H1 (cell line): ENCODE results near the gene DTX3. TPM values are rescaled to one million over a fixed set of nuclear protein-coding genes. Genes with fewer than 3 reads are reported as not detected.

Source experiments
- CTCF ChIA-PET: fragments of 300-600 bp; sonication (Branson Sonifier 250); formaldehyde crosslinking; loops from one replicate; lab custom pipeline; 2021; ENCODE audit not compliant: partially characterized antibody; lab: Charles Lee
- POLR2A ChIA-PET: fragments of 300-600 bp; sonication (Branson Sonifier 250); formaldehyde crosslinking; loops from one replicate; lab custom pipeline; 2021; ENCODE audit warnings: inconsistent platforms; ENCODE audit not compliant: partially characterized antibody; lab: Charles Lee
- DNase-seq, 2 experiments: peaks; one replicate each; pipeline versions ENCODE4 v3.0.0 to v3.0.0-alpha.2; 2010 to 2022; ENCODE audit warnings: low spot score in 2 of 2, low read depth in 1 of 2, mixed read lengths in 1 of 2
- FAIRE-seq: peaks from 2 replicates; lab custom pipeline; 2011; peaks lifted over from hg19 to GRCh38; lab: Jason Lieb, UNC
- H2AFZ ChIP-seq: 2 replicates; pipeline ENCODE4 v1.8.1; 2012; ENCODE audit warnings: low read length, inconsistent platforms
- H2AK5ac ChIP-seq: 2 replicates; pipeline ENCODE4 v1.6.1; 2013; ENCODE audit warnings: low read depth, low read length
- H2BK120ac ChIP-seq: replicated peaks from 2 replicates; pipeline ENCODE3; 2013; ENCODE audit warnings: low read depth, low read length, inconsistent platforms
- H2BK12ac ChIP-seq: 2 replicates; pipeline ENCODE4 v1.6.1; 2013; ENCODE audit warnings: low read depth, low read length
- H2BK15ac ChIP-seq: 2 replicates; pipeline ENCODE4 v1.6.1; 2013; ENCODE audit warnings: low read length
- H2BK20ac ChIP-seq: 2 replicates; pipeline ENCODE4 v1.6.1; 2013; ENCODE audit warnings: low read length
- H2BK5ac ChIP-seq: 2 replicates; pipeline ENCODE4 v1.6.1; 2013; ENCODE audit warnings: low read depth, low read length
- H3K14ac ChIP-seq: 2 replicates; pipeline ENCODE4 v1.6.1; 2013; ENCODE audit warnings: inconsistent platforms; ENCODE audit not compliant: insufficient read length
- H3K18ac ChIP-seq: 2 replicates; pipeline ENCODE4 v1.6.1; 2013; ENCODE audit warnings: low read length; ENCODE audit errors: extremely low read depth
- H3K23ac ChIP-seq: 2 replicates; pipeline ENCODE4 v1.6.1; 2013; ENCODE audit warnings: inconsistent platforms; ENCODE audit not compliant: insufficient read length
- H3K23me2 ChIP-seq: 2 replicates; pipeline ENCODE4 v1.6.1; 2013; ENCODE audit warnings: low read depth, low read length
- H3K27ac ChIP-seq: 2 replicates; pipeline ENCODE4 v1.6.1; 2011; ENCODE audit warnings: low read depth, low read length, inconsistent platforms
- H3K27me3 ChIP-seq, 4 experiments: replicated peaks in 1 of 4; 1 replicate in 1 of 4; 2 replicates in 3 of 4; pipeline versions ENCODE4 v1.6.1 to v1.8.1; 2011 to 2013; ENCODE audit warnings: low read length in 3 of 4, mild to moderate bottlenecking in 3 of 4, inconsistent platforms in 2 of 4, mixed read lengths in 2 of 4, moderate library complexity in 1 of 4; ENCODE audit not compliant: control insufficient read depth in 3 of 4, insufficient read depth in 3 of 4; ENCODE audit errors: extremely low read depth in 1 of 4
- H3K36me3 ChIP-seq, 4 experiments: 2 replicates each; pipeline versions ENCODE4 v1.6.1 to v1.8.1; 2011 to 2013; ENCODE audit warnings: mild to moderate bottlenecking in 4 of 4, low read length in 3 of 4, moderate library complexity in 2 of 4, control low read depth in 1 of 4, inconsistent platforms in 1 of 4; ENCODE audit not compliant: insufficient read depth in 4 of 4, control insufficient read depth in 2 of 4
- H3K4ac ChIP-seq: replicated peaks from 2 replicates; pipeline ENCODE3; 2013; ENCODE audit warnings: low read length, low read depth, mixed read lengths, inconsistent platforms; ENCODE audit not compliant: insufficient read length
- H3K4me1 ChIP-seq, 4 experiments: replicated peaks in 1 of 4; 1 replicate in 1 of 4; 2 replicates in 3 of 4; pipeline versions ENCODE4 v1.6.1 to v1.8.1; 2011 to 2013; ENCODE audit warnings: low read length in 3 of 4, inconsistent platforms in 2 of 4, mixed read lengths in 1 of 4; ENCODE audit not compliant: insufficient read depth in 4 of 4, control insufficient read depth in 3 of 4
- H3K4me2 ChIP-seq, 2 experiments: 2 replicates each; pipeline versions ENCODE4 v1.6.1 to v1.8.1; 2011 to 2013; ENCODE audit warnings: low read depth in 2 of 2, low read length in 2 of 2, control low read depth in 1 of 2, inconsistent platforms in 1 of 2, mild to moderate bottlenecking in 1 of 2; ENCODE audit not compliant: insufficient read depth in 1 of 2
- H3K4me3 ChIP-seq, 4 experiments: fragments of 200-600, 300-600 bp in 1 of 4; sonication (generic), shearing (Covaris generic), sonication (Bioruptor Twin) in 1 of 4; 2 replicates each; pipeline versions ENCODE4 v1.5.1 to v1.8.1; 2011 to 2016; ENCODE audit warnings: low read length in 4 of 4, low read depth in 3 of 4, control low read depth in 2 of 4, inconsistent platforms in 2 of 4, mild to moderate bottlenecking in 2 of 4, mixed read lengths in 1 of 4, moderate library complexity in 1 of 4; ENCODE audit not compliant: insufficient read depth in 2 of 4; ENCODE audit errors: extremely low read depth in 1 of 4
- H3K56ac ChIP-seq: replicated peaks from 2 replicates; pipeline ENCODE3; 2013; ENCODE audit warnings: low read depth, mild to moderate bottlenecking, mixed read lengths, low read length, inconsistent platforms; ENCODE audit not compliant: insufficient read length
- H3K79me1 ChIP-seq: 2 replicates; pipeline ENCODE4 v1.6.1; 2013; ENCODE audit warnings: low read depth, low read length, control low read depth
- H3K79me2 ChIP-seq, 2 experiments: 2 replicates each; pipeline versions ENCODE4 v1.6.1 to v1.8.1; 2012 to 2013; ENCODE audit warnings: low read length in 2 of 2, mild to moderate bottlenecking in 2 of 2, inconsistent platforms in 1 of 2; ENCODE audit not compliant: insufficient read depth in 2 of 2, control insufficient read depth in 1 of 2
- H3K9ac ChIP-seq, 4 experiments: replicated peaks in 1 of 4; 1 replicate in 1 of 4; 2 replicates in 3 of 4; pipeline versions ENCODE4 v1.6.1 to v1.8.1; 2011 to 2013; ENCODE audit warnings: low read depth in 3 of 4, low read length in 3 of 4, control low read depth in 2 of 4, mild to moderate bottlenecking in 2 of 4, moderate library complexity in 2 of 4, inconsistent platforms in 1 of 4; ENCODE audit errors: extremely low read depth in 1 of 4
- H3K9me3 ChIP-seq, 2 experiments: 2 replicates each; pipeline versions ENCODE4 v1.6.1 to v1.8.1; 2012 to 2013; ENCODE audit warnings: mild to moderate bottlenecking in 2 of 2, moderate library complexity in 2 of 2, control low read depth in 1 of 2, inconsistent platforms in 1 of 2, low read depth in 1 of 2, low read length in 1 of 2, mixed read lengths in 1 of 2; ENCODE audit not compliant: insufficient read depth in 2 of 2
- H4K20me1 ChIP-seq, 2 experiments: replicated peaks in 1 of 2; 2 replicates each; pipeline versions ENCODE3 to v1.8.1; 2011 to 2013; ENCODE audit warnings: inconsistent platforms in 2 of 2, low read length in 2 of 2, mild to moderate bottlenecking in 1 of 2; ENCODE audit not compliant: insufficient read depth in 2 of 2, control insufficient read depth in 1 of 2
- H4K5ac ChIP-seq: 2 replicates; pipeline ENCODE4 v1.6.1; 2013; ENCODE audit warnings: low read length, low read depth, mixed read lengths, inconsistent platforms; ENCODE audit not compliant: insufficient read length
- H4K8ac ChIP-seq: 2 replicates; pipeline ENCODE4 v1.8.0; 2013; ENCODE audit warnings: mild to moderate bottlenecking, moderate library complexity, low read length, inconsistent platforms; ENCODE audit not compliant: insufficient read depth; ENCODE audit errors: extremely low read depth
- H4K91ac ChIP-seq: replicated peaks from 2 replicates; pipeline ENCODE3; 2013; ENCODE audit warnings: low read length, mixed read lengths, inconsistent platforms; ENCODE audit not compliant: insufficient read length
- ATF3 ChIP-seq: IDR thresholded peaks from 2 replicates; pipeline ENCODE4 v1.6.1; 2011; ENCODE audit warnings: low read depth, mild to moderate bottlenecking, low read length; ENCODE audit not compliant: insufficient read depth
- BCL11A ChIP-seq, 2 experiments: IDR thresholded peaks; one replicate each; pipeline ENCODE4 v1.6.1; 2011; ENCODE audit warnings: low read depth in 2 of 2, low read length in 2 of 2, mild to moderate bottlenecking in 2 of 2
- EP300 ChIP-seq, 2 experiments: IDR thresholded peaks; 1 replicate in 1 of 2; 2 replicates in 1 of 2; pipeline ENCODE4 v1.6.1; 2011 to 2012; ENCODE audit warnings: low read depth in 2 of 2, low read length in 2 of 2, mild to moderate bottlenecking in 2 of 2, borderline replicate concordance in 1 of 2, inconsistent platforms in 1 of 2, moderate library complexity in 1 of 2
- GTF2F1 ChIP-seq: IDR thresholded peaks from 2 replicates; pipeline ENCODE4 v1.6.1; 2012; ENCODE audit warnings: low read depth, low read length, improper control_type of control experiment, borderline replicate concordance
- KDM4A ChIP-seq: IDR thresholded peaks from one replicate; pipeline ENCODE4 v1.7.1; 2012; ENCODE audit warnings: low read depth, mild to moderate bottlenecking, moderate library complexity, low read length, inconsistent platforms; ENCODE audit not compliant: severe bottlenecking
- NANOG ChIP-seq: IDR thresholded peaks from 2 replicates; pipeline ENCODE4 v1.6.1; 2011; ENCODE audit warnings: low read length, low read depth, mild to moderate bottlenecking, inconsistent platforms; ENCODE audit not compliant: insufficient read depth, poor library complexity, severe bottlenecking
- RAD21 ChIP-seq, 2 experiments: IDR thresholded peaks in 1 of 2; conservative IDR thresholded peaks in 1 of 2; 2 replicates each; pipeline ENCODE4 v1.6.1; 2011; ENCODE audit warnings: low read depth in 2 of 2, low read length in 2 of 2, improper control_type of control experiment in 1 of 2, inconsistent platforms in 1 of 2, mild to moderate bottlenecking in 1 of 2, moderate library complexity in 1 of 2
- RNF2 ChIP-seq: fragments of 200-900, 300-1000 bp; sonication (generic); IDR thresholded peaks from 2 replicates; pipeline ENCODE4 v1.7.1; 2016; ENCODE audit warnings: borderline replicate concordance, low read depth, mild to moderate bottlenecking, antibody characterized with exemption, low read length; ENCODE audit not compliant: poor library complexity, severe bottlenecking; ENCODE audit errors: missing control alignments
- SIX5 ChIP-seq: IDR thresholded peaks from 2 replicates; pipeline ENCODE4 v1.6.1; 2011; ENCODE audit warnings: mild to moderate bottlenecking, low read depth, low read length
- TAF7 ChIP-seq: optimal IDR thresholded peaks from 2 replicates; pipeline ENCODE3; 2011; ENCODE audit warnings: low read depth, mild to moderate bottlenecking, inconsistent platforms, low read length, moderate library complexity, borderline replicate concordance
- TCF12 ChIP-seq: IDR thresholded peaks from 2 replicates; pipeline ENCODE4 v1.6.1; 2011; ENCODE audit warnings: low read depth, mild to moderate bottlenecking, low read length
- TEAD4 ChIP-seq: IDR thresholded peaks from 2 replicates; pipeline ENCODE4 v1.6.1; 2012; ENCODE audit warnings: low read depth, low read length, inconsistent platforms, mixed read lengths
- WGBS, 2 experiments: shearing (Covaris generic) in 1 of 2; methylation state at CpG; one replicate each; pipeline versions ENCODE4 v1.1.6 to v1.1.7; 2013 to 2015; ENCODE audit warnings: low lambda C conversion rate in 2 of 2, mixed read lengths in 2 of 2, inconsistent platforms in 1 of 2, low coverage in 1 of 2, missing lambda C conversion rate in 1 of 2; ENCODE audit not compliant: insufficient replicate concordance in 2 of 2, insufficient coverage in 1 of 2, insufficient read length in 1 of 2; ENCODE audit errors: extremely low coverage in 1 of 2, missing lambda C conversion rate in 1 of 2; 5-methylcytosine and 5-hydroxymethylcytosine counted together
- polyA plus RNA-seq, 7 experiments: library from polyadenylated mRNA; depleted of rRNA in 3 of 7; stranded (reverse) in 5 of 7; unstranded in 2 of 7; fragments of >200 nt in 5 of 7; fragments of 200-250 nt in 2 of 7; gene quantifications; 1 replicate in 5 of 7; 2 replicates in 1 of 7; 4 replicates in 1 of 7; pipeline versions ENCODE4 v1.2.1 to v1.2.3, GENCODE V29; 2011 to 2013; ENCODE audit warnings: missing spikeins in 2 of 7, mixed read lengths in 2 of 7
- total RNA-seq: library from RNA; stranded (reverse); fragmentation: NEBNext Ultra II Directional; extraction: Animal tissue kit (Norgen Biotek cat#: 25700); gene quantifications from 2 replicates; pipeline ENCODE4 v1.2.1, GENCODE V29; 2021

Gene DTX3
- total and polyA plus RNA-seq, 2 of the 8 experiments (the other 6 are each of a cell fraction or from before 2014, with no cell fraction given) = 41.8 to 92.5 TPM

- H4K8ac ChIP-seq = no peak overlapping the region
- H3K23ac ChIP-seq = no peak overlapping the region
- no peak overlapping the region for H2AFZ ChIP-seq
- ChIA-PET POLR2A (interaction anchor here (0.8 to 2.1 kb wide), 2 partner anchors 34 to 64 kb away, joined by 3 to 6 read pairs; no protein-coding TSS in a partner anchor), CTCF (interaction anchor here (1.0 to 7.8 kb wide), 6 partner anchors 10 to 155 kb away, joined by 4 to 201 read pairs (median 74); partner anchors contain the start of genes ARHGEF25 and B4GALNT1)
- no peaks in the 10 kb centered on the region for H3K4me1 ChIP-seq
- no peak overlapping the region for H3K56ac ChIP-seq
- H3K9ac ChIP-seq = no peak overlapping the region
- no peak overlapping the region for H3K27ac ChIP-seq
- no peak overlapping the region for H2BK15ac ChIP-seq
- H3K18ac ChIP-seq = no peak overlapping the region
- H4K5ac ChIP-seq = no peak overlapping the region
- WGBS, 2 experiments = 96% methylated on average over 4 of the region's 4 CpGs; no CpG with 5 or more reads in 1 of the 2 experiments
- FAIRE-seq (no peak), DNase-seq (no peak)
- no peak overlapping the region for H2AK5ac ChIP-seq
- H4K20me1 ChIP-seq = peaks cover 4 to 10% of the 10 kb centered on the region in 2 experiments
- no peak overlapping the region for H3K4me2 ChIP-seq
- H3K79me2 ChIP-seq = no peaks in the 10 kb centered on the region
- no peaks in the 10 kb centered on the region for H3K9me3 ChIP-seq
- H3K4me3 ChIP-seq = no peak overlapping the region
- H3K4ac ChIP-seq = no peak overlapping the region
- H3K27me3 ChIP-seq = no peaks in the 10 kb centered on the region
- no peak overlapping the region for H2BK12ac ChIP-seq
- no peak overlapping the region for H2BK5ac ChIP-seq
- peaks cover 18 to 60% (median 39%) of the 10 kb centered on the region in 4 experiments for H3K36me3 ChIP-seq
- no peak overlapping the region for H3K14ac ChIP-seq
- no peak overlapping the region for H2BK20ac ChIP-seq
- H3K23me2 ChIP-seq = no peaks in the 10 kb centered on the region
- H4K91ac ChIP-seq = no peak overlapping the region
- H2BK120ac ChIP-seq = no peak overlapping the region
- H3K79me1 ChIP-seq = no peaks in the 10 kb centered on the region
- no peak for TF ChIP-seq GTF2F1
- TF ChIP-seq ATF3 = no peak
- no peak for TF ChIP-seq BCL11A (IDR thresholded peaks at IDR 0.05; ENCODE audit: low read depth in 2 of 2, low read length in 2 of 2)
- TF ChIP-seq RAD21 (IDR thresholded peaks at IDR 0.05 in 1 of 2, conservative IDR thresholded peaks at IDR 0.05 in 1 of 2; ENCODE audit: low read depth in 2 of 2, low read length in 2 of 2) = no peak
- TF ChIP-seq TAF7 = no peak
- no peak for TF ChIP-seq SIX5
- TF ChIP-seq KDM4A = no peak
- TF ChIP-seq EP300 (IDR thresholded peaks at IDR 0.05; ENCODE audit: borderline replicate concordance in 1 of 2, low read depth in 2 of 2, low read length in 2 of 2) = no peak
- no peak for TF ChIP-seq TEAD4
- no peak for TF ChIP-seq RNF2
- TF ChIP-seq NANOG = no peak
- TF ChIP-seq TCF12 = no peak
These were observed 24.2 kb upstream of the DTX3 start for GRCh38 chr12:57580466-57580795.
